A549 treated with AZD9567 at 1 μM for 4 hours (cell line): ENCODE results near the gene LSM4. TPM values are rescaled to one million over a fixed set of nuclear protein-coding genes. Genes with fewer than 3 reads are reported as not detected.

ENCODE experiments used
- total RNA-seq: library from RNA; stranded (reverse); fragments of 200-300 nt; extraction: Qiagen RNA extraction; gene quantifications from 5 replicates; pipeline ENCODE4 v1.2.3, GENCODE V29; 2022; ENCODE audit not compliant: insufficient read depth

LSM4 gene
- 195 to 241 TPM (median 232 TPM) in 5 replicates for total RNA-seq

DNA sequence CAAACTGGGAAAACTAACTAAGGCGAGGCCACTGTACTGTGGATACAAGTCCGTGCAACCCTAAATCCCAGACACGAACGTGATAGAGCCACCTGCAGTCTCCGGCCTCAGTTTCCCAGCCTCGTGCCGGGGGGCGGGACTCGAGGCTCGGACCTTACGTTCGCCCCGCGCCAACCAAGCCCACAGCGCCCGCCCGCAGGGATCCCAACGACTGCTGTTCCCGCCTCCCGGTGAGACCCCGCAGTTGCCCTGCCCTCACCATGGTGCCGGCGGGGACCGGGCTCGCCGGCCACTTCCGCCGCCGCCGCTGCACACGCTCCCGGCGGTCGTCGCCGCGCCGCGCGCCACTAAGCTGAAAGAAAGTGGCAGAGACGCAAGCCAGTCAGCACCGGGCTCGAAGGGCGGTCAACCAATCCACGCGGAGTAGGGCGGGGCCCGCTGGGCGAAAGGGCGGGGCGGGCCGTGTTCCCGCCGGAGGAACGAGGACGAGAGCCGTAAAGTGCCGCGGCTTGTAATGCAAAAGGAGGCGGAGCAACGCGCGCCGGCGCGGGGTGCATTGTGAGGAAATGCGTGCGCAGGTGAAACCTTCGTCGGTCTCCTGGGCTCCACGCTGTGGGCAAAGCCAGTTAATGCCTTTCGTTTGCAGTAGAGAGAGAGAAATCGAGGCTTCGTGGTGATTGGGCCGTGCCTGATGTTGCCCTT, at the start of gene LSM4:
Gene LSM4, minus strand, starts transcription at position 318 of the 702 bp plus-strand sequence. Its CDS starts 56 bp downstream, at position 262.

DNA sequence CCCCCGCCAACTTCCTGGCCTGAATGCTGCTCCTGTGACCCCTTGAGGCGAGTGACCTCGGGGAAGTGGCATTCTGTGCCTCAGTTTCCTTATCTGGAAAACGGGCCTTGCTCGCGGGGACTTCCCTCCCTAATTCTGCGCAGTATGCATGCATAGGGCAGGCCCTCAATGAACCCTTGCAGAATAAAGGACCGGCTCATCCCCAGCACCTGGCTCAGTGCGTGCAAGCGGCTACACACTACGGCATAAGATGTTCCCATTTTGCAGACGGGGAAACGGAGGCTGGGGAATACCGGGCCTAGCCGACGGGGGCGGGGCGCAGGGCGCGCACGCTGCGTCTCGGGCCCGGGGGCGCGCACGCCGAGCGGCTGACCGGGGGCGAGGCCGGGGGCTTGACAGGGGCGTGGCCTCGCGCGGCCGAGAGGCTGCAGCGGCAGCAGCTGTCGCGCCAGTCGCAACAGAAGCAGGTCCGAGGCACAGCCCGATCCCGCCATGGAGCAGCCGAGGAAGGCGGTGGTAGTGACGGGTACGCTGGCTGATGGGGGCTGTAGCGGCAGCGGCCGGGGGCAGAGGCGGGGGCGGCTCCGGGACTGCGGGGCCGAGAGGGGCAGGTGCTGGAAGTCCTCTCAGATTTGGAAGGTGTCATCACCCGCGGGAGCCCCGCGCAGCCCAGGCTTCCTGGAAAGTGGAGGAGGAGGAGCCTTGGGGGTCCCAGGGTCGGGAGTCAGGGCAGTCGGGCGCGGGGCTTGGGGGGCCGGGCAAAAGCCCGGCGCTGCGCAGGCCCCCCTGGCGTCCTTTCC, 17.5 kb upstream of the LSM4 start, which contains the start of gene PGPEP1:
Gene PGPEP1, plus strand, starts transcription at position 409 of the 800 bp plus-strand sequence. Its CDS starts 84 bp downstream, at position 493.

DNA sequence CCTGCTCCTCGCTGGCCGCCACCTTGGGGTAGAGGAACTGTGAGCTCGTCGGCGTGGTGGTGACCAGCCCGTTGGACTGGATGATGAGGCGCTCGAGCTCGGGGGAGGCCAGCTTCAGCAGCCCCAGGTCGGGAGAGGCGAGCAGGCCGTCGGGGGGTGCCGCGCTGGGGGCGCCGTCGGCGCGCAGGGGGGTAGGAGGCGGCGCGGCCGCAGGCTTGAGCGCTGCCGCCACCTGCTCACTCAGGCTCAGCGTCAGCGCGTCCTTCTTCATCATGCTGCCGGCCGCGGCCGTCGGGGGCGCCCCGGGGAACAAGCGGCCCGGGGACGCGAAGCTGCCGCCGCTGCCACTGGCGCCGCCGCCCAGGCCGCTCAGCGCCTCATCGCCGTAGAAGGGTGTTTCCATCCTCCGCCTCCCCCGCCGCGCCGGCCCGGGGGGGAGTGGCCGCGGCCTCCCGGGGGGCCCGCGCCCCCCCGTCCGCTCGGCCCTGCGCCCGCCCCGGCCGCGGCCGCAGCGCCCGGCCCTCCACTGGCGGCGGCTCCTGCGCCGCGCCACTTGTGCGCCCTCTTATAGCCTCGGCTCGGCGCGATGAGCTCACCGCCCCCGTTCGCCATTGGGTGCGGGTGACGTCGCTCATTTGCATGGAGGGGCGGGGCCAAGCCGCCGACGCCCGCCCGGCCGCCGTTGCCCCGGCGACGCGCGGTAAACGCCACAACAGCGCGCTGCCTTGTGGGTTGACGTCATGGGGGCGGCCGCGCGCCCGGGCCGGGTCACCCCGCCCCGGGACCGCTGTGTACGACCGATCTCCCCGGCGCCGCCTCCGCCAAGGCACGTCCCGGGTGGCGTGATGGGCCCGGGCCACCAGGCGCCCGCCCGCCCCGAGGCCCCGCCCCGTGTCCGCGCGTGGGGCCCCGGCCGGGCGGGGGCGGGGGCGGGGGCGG, 41.5 kb downstream of the LSM4 start, which contains the start of gene JUND:
Gene JUND, minus strand, starts transcription at position 541 of the 939 bp plus-strand sequence. Its CDS starts 138 bp downstream, at position 403.

DNA sequence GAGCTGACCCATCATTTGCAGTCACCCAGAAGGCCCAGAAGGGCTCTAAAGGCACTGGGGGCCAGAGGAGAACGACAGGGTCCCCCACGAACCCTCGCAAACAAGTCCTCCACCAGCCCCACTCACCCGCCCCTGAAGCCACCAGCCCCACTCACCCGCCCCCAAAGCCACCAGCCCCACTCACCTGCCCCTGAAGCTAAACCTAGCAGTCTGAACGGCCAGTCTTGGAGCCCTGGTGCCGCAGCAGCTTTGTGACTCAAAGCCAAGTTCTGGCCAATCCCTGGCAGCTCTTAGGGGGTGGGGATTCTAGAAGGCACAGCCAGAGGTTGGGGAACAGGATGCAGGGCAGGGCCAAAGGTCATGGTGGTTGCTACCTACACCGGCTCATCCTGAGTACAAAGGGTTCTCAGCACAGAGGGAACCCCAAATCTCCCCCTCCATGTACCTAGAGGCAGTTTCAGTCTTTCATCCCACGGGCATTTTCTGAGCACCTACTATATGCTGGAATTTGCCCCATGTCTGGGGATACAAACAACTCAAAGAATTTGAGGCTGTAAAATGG, 48.6 kb downstream of the LSM4 start, which contains the start of gene IQCN:
Gene IQCN, minus strand, starts transcription at position 234 of the 562 bp plus-strand sequence. CDS start 4,974 bp downstream, outside the sequence.

Other genes starting within 250 kb of the LSM4 start
- not detected in 5 replicates for gene IL12RB1, start 236.1 kb downstream of the LSM4 start, total RNA-seq
- gene MAST3, start 225.3 kb downstream of the LSM4 start, total RNA-seq, result 1.9 to 2.4 TPM (median 2.2 TPM) in 5 replicates
- 9.9 to 15.0 TPM (median 12.4 TPM) in 5 replicates for gene PIK3R2, start 169.9 kb downstream of the LSM4 start, total RNA-seq
- gene IFI30, start 149.3 kb downstream of the LSM4 start, total RNA-seq, result 13.6 to 22.2 TPM (median 15.9 TPM) in 5 replicates
- 9.5 to 14.8 TPM (median 12.7 TPM) in 5 replicates for gene MPV17L2, start 129.9 kb downstream of the LSM4 start, total RNA-seq
- gene RAB3A, start 119.0 kb downstream of the LSM4 start, total RNA-seq, result 0.71 to 0.99 TPM (median 0.79 TPM) in 4 of 5 replicates, not detected in the other
- 0.05 to 0.48 TPM (median 0.16 TPM) in 4 of 5 replicates, not detected in the other for gene PDE4C, start 96.6 kb downstream of the LSM4 start, total RNA-seq
- 0.38 to 0.58 TPM (median 0.44 TPM) in 4 of 5 replicates, not detected in the other for gene IQCN, start 48.6 kb downstream of the LSM4 start, total RNA-seq
- 32.5 to 55.4 TPM (median 47.0 TPM) in 5 replicates for gene JUND, start 41.5 kb downstream of the LSM4 start, total RNA-seq
- 1.6 to 2.9 TPM (median 1.9 TPM) in 5 replicates for gene PGPEP1, start 17.5 kb upstream of the LSM4 start, total RNA-seq
- gene GDF15, start 63.1 kb upstream of the LSM4 start, total RNA-seq, result 17.5 to 29.7 TPM (median 21.4 TPM) in 5 replicates
- gene LRRC25, start 74.5 kb upstream of the LSM4 start, total RNA-seq, result 0.03 TPM in 1 of 5 replicates, not detected in the others
- 46.0 to 50.4 TPM (median 49.2 TPM) in 5 replicates for gene SSBP4, start 96.3 kb upstream of the LSM4 start, total RNA-seq
- gene ISYNA1, start 115.1 kb upstream of the LSM4 start, total RNA-seq, result 26.9 to 45.1 TPM (median 44.5 TPM) in 5 replicates
- gene ELL, start 199.0 kb upstream of the LSM4 start, total RNA-seq, result 3.5 to 5.9 TPM (median 5.2 TPM) in 5 replicates
- 110 to 150 TPM (median 146 TPM) in 5 replicates for gene FKBP8, start 220.5 kb upstream of the LSM4 start, total RNA-seq
- 89.9 to 108 TPM (median 98.8 TPM) in 5 replicates for gene KXD1, start 234.8 kb upstream of the LSM4 start, total RNA-seq
- 1,038 to 1,235 TPM (median 1,207 TPM) in 5 replicates for gene UBA52, start 248.8 kb upstream of the LSM4 start, total RNA-seq